Left lung (tissue), 10 donors: ENCODE data around the gene IGFL2. TPM values are rescaled to one million over a fixed set of nuclear protein-coding genes. Genes with fewer than 3 reads are reported as not detected.

Experiments
- ATAC-seq: fragments of 200-7000 bp; cut with Tn5 transposase; one replicate; pipeline ENCODE4 v1.9.1; 2020; ENCODE audit warnings: moderate library complexity
- DNase-seq, 4 donors: peaks; one replicate each; pipeline ENCODE4 v3.0.0-alpha.2; 2013 to 2020
- H3K27ac ChIP-seq, 2 donors: fragments of 200-600 bp; sonication (generic) in 1 of 2; one replicate each; pipeline versions ENCODE4 v1.5.0 to v1.8.0; 2020 to 2021
- H3K27me3 ChIP-seq, 2 donors: fragments of 200-600 bp; sonication (generic) in 1 of 2; one replicate each; pipeline versions ENCODE4 v1.5.0 to v1.8.0; 2020 to 2021
- H3K36me3 ChIP-seq, 2 donors: fragments of 200-600 bp; sonication (generic) in 1 of 2; one replicate each; pipeline versions ENCODE4 v1.5.0 to v1.8.0; 2020 to 2021
- H3K4me1 ChIP-seq, 2 donors: fragments of 200-600 bp; one replicate each; pipeline ENCODE4 v1.8.0; 2021
- H3K4me3 ChIP-seq, 2 donors: fragments of 200-600 bp; sonication (generic) in 1 of 2; one replicate each; pipeline versions ENCODE4 v1.5.0 to v1.8.0; 2020 to 2021; ENCODE audit warnings: mild to moderate bottlenecking in 1 of 2
- H3K9me3 ChIP-seq, 2 donors: fragments of 200-600 bp; sonication (generic) in 1 of 2; one replicate each; pipeline versions ENCODE4 v1.5.0 to v1.8.0; 2020 to 2021
- intact Hi-C, 2 donors: fragments of 100-400 bp; cut with DNase I; formaldehyde crosslinking; loops; one replicate each; pipeline versions ENCODE4 v1.11.2 to v1.14.2; 2022
- polyA plus RNA-seq, 6 donors: library from polyadenylated mRNA; unstranded; fragments of 120-200 nt; gene quantifications; one replicate each; pipeline ENCODE4 v1.2.1, GENCODE V29; 2013; ENCODE audit not compliant: insufficient read length in 6 of 6
- total RNA-seq, 2 donors: library from RNA; stranded (reverse); fragmentation: NEBNext Ultra II Directional; extraction: Animal tissue kit (Norgen Biotek cat#: 25700); gene quantifications; one replicate each; pipeline ENCODE4 v1.2.1, GENCODE V29; 2021
- TF ChIP-seq, protein P1 (sequence below), 2 donors: fragments of 200-600 bp; sonication (generic) in 1 of 2; IDR thresholded peaks; one replicate each; pipeline versions ENCODE4 v1.5.0 to v1.8.0; 2021; ENCODE audit warnings: antibody characterized with exemption in 2 of 2
- donor health status: DM: no; HTN: yes; CAD: no.
- donor health status: DM: no; HTN: no; CAD: no.

Gene IGFL2
- total and polyA plus RNA-seq, 8 donors, result 0.28 to 1.8 (median 1.3) TPM; not detected in 1

DNA sequence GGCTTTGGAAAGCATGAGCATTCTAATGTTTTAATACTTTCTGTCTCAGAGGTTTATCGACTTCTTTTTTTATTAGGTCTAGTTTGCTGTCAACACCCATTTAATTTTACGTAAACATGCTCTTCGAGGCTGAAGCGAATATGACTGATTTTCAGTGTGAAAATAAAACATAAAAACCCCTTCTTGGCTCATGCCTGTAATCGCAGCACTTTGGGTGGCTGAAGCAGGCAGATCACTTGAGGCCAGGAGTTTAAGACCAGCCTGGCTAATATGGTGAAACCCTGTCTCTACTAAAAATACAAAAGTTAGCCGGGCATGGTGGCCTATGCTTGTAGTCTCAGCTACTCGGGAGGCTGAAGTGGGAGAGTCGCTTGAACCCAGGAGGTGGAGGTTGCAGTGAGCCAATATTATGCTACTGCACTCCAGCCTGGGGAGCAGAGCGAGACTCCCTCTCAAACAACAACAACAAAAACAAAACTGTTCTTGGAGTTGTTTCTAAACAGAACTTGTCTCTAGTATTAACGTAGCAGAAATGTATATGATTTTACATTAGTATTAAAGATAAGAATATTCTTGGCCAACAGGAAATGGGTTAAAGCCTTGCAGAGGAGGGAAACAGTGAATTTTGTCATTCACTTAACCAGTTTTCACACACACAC is 16.4 kb upstream of the IGFL2 start:
- no peaks in the 10 kb centered on the region for H3K36me3 ChIP-seq
- H3K4me3 ChIP-seq, result no peak overlapping the region
- DNase-seq (no peak), ATAC-seq (no peak)
- H3K4me1 ChIP-seq, result peaks cover 5 to 7% of the 10 kb centered on the region in 2 donors
- no peaks in the 10 kb centered on the region for H3K9me3 ChIP-seq
- intact Hi-C loops, result no loop called here
- peaks cover 4 to 5% of the 10 kb centered on the region in 2 donors for H3K27me3 ChIP-seq
- TF ChIP-seq, protein P1, sequence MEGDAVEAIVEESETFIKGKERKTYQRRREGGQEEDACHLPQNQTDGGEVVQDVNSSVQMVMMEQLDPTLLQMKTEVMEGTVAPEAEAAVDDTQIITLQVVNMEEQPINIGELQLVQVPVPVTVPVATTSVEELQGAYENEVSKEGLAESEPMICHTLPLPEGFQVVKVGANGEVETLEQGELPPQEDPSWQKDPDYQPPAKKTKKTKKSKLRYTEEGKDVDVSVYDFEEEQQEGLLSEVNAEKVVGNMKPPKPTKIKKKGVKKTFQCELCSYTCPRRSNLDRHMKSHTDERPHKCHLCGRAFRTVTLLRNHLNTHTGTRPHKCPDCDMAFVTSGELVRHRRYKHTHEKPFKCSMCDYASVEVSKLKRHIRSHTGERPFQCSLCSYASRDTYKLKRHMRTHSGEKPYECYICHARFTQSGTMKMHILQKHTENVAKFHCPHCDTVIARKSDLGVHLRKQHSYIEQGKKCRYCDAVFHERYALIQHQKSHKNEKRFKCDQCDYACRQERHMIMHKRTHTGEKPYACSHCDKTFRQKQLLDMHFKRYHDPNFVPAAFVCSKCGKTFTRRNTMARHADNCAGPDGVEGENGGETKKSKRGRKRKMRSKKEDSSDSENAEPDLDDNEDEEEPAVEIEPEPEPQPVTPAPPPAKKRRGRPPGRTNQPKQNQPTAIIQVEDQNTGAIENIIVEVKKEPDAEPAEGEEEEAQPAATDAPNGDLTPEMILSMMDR (IDR thresholded peaks at IDR 0.05), result no peak
- no peak overlapping the region for H3K27ac ChIP-seq

DNA sequence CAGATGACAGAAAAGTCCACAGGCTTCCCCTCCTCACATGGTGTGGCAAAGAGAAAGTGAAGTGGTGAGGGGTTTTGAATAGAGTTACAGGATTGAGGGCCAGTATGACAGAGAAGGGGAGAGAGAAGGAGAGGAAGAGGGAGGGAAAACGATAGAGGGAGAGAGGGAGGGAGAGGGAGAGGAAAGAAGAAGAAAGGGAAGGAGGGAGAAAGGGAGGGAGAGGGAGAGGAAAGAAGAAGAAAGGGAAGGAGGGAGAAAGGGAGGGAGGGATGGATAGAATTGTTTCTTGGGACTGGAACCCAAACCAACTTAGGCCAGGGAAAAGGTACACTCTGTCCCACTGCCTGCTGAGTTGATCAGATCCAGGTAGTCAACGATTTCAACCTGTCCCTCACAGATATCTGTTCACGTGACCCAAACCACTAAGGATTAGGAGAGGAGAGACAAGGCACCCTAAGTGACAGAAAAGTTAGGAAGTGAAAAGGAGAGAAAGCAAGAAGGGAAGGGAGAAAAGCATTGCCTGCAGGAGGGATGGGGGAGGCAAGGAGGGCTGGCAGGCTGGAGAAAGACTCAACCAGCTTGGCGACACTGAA is 15.4 kb upstream of the IGFL2 start:
- TF ChIP-seq, protein P1 (IDR thresholded peaks at IDR 0.05), result no peak
- Histone ChIP-seq H3K27ac (peak overlapping the region; percentile 61 to 65), H3K27me3 (peaks cover 0 to 4% of the 10 kb centered on the region in 2 donors), H3K36me3 (no peaks in the 10 kb centered on the region), H3K9me3 (no peaks in the 10 kb centered on the region), H3K4me1 (peaks cover 5 to 7% of the 10 kb centered on the region in 2 donors), H3K4me3 (no peak overlapping the region)
- DNase-seq (no peak), ATAC-seq (no peak)
- intact Hi-C loops, result no loop called here

DNA sequence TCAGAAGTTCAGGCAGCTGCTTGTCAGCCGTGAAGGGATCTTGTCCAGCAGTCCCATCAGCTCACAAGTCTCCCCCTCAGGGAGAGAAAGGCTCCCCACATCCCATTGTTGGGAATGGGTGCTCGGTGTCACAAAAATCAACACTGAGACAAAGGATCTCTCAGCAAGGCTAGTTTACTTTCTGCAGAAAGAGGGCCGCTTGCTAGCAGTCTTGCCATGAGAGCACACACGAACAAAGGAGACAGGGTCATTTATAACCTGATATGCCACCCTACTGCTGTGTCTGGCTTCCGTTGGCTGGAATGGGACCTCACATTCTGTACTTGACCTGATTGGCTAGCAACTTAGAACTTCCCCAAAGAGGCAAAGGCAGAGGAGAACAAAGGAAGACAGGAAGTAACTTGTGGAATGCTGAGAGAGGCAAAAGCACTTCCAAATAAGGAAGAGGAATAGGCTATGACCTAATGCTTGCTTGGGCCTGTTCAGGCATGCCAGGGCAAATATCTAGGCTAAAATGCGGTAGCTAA is 14.9 kb upstream of the IGFL2 start:
- intact Hi-C loops, result no loop called here
- ATAC-seq, result peak; percentile 65
- Histone ChIP-seq H3K36me3 (no peaks in the 10 kb centered on the region), H3K27ac (peak overlapping the region; percentile 61 to 65), H3K4me3 (no peak overlapping the region), H3K9me3 (no peaks in the 10 kb centered on the region), H3K27me3 (peaks cover 0 to 4% of the 10 kb centered on the region in 2 donors), H3K4me1 (peaks cover 5 to 7% of the 10 kb centered on the region in 2 donors)
- TF ChIP-seq, protein P1 (IDR thresholded peaks at IDR 0.05), result no peak
- DNase-seq, result peak in 2 of 4 donors; percentile 24 to 63

DNA sequence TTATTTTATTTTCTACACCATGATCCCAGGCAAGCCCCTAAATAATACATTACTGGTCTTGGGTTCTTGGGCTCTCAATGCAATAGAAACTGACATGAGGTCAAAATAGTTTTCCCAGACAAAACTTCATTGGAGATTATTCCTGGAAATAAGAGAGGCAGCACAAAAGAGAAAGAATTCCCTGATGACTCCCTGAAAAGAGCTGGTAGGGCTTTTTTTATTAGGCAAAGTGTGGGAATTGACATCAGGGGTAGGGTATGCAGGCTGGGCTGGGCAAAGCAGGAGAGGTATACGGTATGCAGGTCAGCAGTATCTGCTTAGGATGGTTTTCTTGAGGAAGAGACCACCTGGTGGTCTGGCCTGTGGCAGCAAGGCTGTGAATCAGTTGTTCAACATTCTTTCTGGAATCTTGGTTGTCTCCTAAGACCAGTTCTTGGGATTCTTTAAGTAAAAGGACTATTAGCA is 14.2 kb upstream of the IGFL2 start:
- no peak for ATAC-seq
- TF ChIP-seq, protein P1 (IDR thresholded peaks at IDR 0.05), result no peak
- Histone ChIP-seq H3K9me3 (no peaks in the 10 kb centered on the region), H3K36me3 (no peaks in the 10 kb centered on the region), H3K27ac (peak overlapping the region; percentile 61 to 65), H3K4me1 (peaks cover 5 to 7% of the 10 kb centered on the region in 2 donors), H3K4me3 (no peak overlapping the region), H3K27me3 (peaks cover 0 to 4% of the 10 kb centered on the region in 2 donors)
- intact Hi-C loops, result no loop called here
- no peak for DNase-seq

DNA sequence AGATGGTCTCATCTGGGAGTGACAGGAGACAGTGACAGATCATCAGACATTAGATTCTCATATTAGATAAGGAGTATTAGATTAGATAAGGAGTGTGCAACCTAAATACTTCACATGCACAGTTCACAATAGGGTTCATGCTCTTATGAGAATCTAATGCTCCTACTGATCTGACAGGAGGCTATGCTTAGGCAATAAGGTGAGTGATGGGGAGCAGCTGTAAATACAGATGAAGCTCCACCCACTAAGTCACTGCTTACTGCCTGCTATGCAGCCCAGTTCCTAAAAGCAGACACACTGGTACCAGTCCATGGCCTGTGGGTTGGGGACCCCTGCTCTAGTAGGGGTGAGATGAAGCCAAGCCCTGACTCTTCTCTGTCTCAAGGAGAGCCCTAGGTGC is 13.5 kb upstream of the IGFL2 start:
- no peaks in the 10 kb centered on the region for H3K9me3 ChIP-seq
- TF ChIP-seq, protein P1 (IDR thresholded peaks at IDR 0.05), result no peak
- peaks cover 0 to 4% of the 10 kb centered on the region in 2 donors for H3K27me3 ChIP-seq
- intact Hi-C loops, result no loop called here
- H3K4me1 ChIP-seq, result peaks cover 5 to 7% of the 10 kb centered on the region in 2 donors
- no peak for DNase-seq
- H3K36me3 ChIP-seq, result no peaks in the 10 kb centered on the region
- no peak overlapping the region for H3K4me3 ChIP-seq
- ATAC-seq, result no peak
- no peak overlapping the region for H3K27ac ChIP-seq
